Measurements from ENCODE around the gene SHROOM3.

DNA sequence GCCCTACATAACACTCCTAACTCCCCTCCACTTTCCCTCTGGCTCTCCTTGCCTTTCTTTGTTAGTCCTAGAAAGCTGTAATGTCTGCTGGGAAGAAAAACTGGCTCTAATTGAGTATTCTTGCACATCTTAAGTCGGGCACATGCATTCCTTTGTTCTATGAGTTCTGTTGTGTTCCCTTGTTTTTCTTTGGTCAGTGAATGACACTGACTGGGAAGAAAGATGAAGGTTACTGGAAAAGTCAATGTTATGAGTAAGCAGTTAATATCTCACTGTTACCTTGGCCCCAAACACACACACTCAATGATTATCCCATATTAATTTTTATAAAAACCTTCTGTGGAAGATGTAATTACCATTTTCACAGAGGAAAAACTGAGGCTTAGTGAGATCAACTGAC lies 247.0 kb downstream of the SHROOM3 start:
- TF ChIP-seq POLR2A (IDR thresholded peaks at IDR 0.05), result no peak
- TF ChIP-seq, protein P1, sequence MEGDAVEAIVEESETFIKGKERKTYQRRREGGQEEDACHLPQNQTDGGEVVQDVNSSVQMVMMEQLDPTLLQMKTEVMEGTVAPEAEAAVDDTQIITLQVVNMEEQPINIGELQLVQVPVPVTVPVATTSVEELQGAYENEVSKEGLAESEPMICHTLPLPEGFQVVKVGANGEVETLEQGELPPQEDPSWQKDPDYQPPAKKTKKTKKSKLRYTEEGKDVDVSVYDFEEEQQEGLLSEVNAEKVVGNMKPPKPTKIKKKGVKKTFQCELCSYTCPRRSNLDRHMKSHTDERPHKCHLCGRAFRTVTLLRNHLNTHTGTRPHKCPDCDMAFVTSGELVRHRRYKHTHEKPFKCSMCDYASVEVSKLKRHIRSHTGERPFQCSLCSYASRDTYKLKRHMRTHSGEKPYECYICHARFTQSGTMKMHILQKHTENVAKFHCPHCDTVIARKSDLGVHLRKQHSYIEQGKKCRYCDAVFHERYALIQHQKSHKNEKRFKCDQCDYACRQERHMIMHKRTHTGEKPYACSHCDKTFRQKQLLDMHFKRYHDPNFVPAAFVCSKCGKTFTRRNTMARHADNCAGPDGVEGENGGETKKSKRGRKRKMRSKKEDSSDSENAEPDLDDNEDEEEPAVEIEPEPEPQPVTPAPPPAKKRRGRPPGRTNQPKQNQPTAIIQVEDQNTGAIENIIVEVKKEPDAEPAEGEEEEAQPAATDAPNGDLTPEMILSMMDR (IDR thresholded peaks at IDR 0.05), result no peak
- no peak for TF ChIP-seq POLR2AphosphoS5 (IDR thresholded peaks at IDR 0.05; ENCODE audit: insufficient read depth in 1 of 2, low read depth in 1 of 2)
